Mononuclear cell (primary cell): ENCODE results near the gene OTOG. TPM values are rescaled to one million over a fixed set of nuclear protein-coding genes. Genes with fewer than 3 reads are reported as not detected.

Experiments
- H3K27me3 ChIP-seq: 2 replicates; pipeline ENCODE4 v1.6.0; 2011; ENCODE audit warnings: low read length, control low read depth; ENCODE audit not compliant: insufficient read depth
- H3K4me1 ChIP-seq: 2 replicates; pipeline ENCODE4 v1.5.1; 2011; ENCODE audit warnings: mild to moderate bottlenecking, low read length, control low read depth; ENCODE audit not compliant: insufficient read depth
- H3K4me3 ChIP-seq: 2 replicates; pipeline ENCODE4 v1.5.1; 2011; ENCODE audit warnings: mild to moderate bottlenecking, low read length, moderate library complexity
- H3K9me3 ChIP-seq: 2 replicates; pipeline ENCODE4 v1.5.1; 2011; ENCODE audit warnings: low read depth, mild to moderate bottlenecking, control low read depth, low read length
- total RNA-seq: library from RNA; depleted of rRNA; stranded (reverse); fragments of >200 nt; gene quantifications from one replicate; pipeline ENCODE4 v1.2.3, GENCODE V29; 2012

OTOG gene
- total RNA-seq, 1 donor: not detected

GRCh38 chr11:17653611-17654010 is 106.6 kb downstream of the OTOG start:
- H3K4me3 ChIP-seq: no peak overlapping the region
- no peaks in the 10 kb centered on the region for H3K4me1 ChIP-seq
- no peaks in the 10 kb centered on the region for H3K27me3 ChIP-seq
- H3K9me3 ChIP-seq: peaks cover 7% of the 10 kb centered on the region

- H3K27me3 ChIP-seq: peaks cover 1% of the 10 kb centered on the region
- H3K9me3 ChIP-seq: peaks cover 7% of the 10 kb centered on the region
- H3K4me1 ChIP-seq: no peaks in the 10 kb centered on the region
These were observed 108.6 kb downstream of the OTOG start for GRCh38 chr11:17655682-17656081.

GRCh38 chr11:17658211-17658610 is 111.2 kb downstream of the OTOG start:
- no peak overlapping the region for H3K4me3 ChIP-seq
- peaks cover 4% of the 10 kb centered on the region for H3K27me3 ChIP-seq
- peaks cover 7% of the 10 kb centered on the region for H3K9me3 ChIP-seq
- H3K4me1 ChIP-seq: no peaks in the 10 kb centered on the region

More at GRCh38 chr11:17655682-17656081, 108.6 kb downstream of the OTOG start:
- H3K4me3 ChIP-seq: no peak overlapping the region

GRCh38 chr11:17668166-17668565 is 121.1 kb downstream of the OTOG start:
- Histone ChIP-seq H3K9me3 (peaks cover 7% of the 10 kb centered on the region), H3K27me3 (peaks cover 17% of the 10 kb centered on the region), H3K4me3 (no peak overlapping the region), H3K4me1 (no peaks in the 10 kb centered on the region)

- peaks cover 8% of the 10 kb centered on the region for H3K27me3 ChIP-seq
- peaks cover 11% of the 10 kb centered on the region for H3K9me3 ChIP-seq
- no peaks in the 10 kb centered on the region for H3K4me1 ChIP-seq
- no peak overlapping the region for H3K4me3 ChIP-seq
These were observed 125.4 kb downstream of the OTOG start for GRCh38 chr11:17672469-17672868.

DNA sequence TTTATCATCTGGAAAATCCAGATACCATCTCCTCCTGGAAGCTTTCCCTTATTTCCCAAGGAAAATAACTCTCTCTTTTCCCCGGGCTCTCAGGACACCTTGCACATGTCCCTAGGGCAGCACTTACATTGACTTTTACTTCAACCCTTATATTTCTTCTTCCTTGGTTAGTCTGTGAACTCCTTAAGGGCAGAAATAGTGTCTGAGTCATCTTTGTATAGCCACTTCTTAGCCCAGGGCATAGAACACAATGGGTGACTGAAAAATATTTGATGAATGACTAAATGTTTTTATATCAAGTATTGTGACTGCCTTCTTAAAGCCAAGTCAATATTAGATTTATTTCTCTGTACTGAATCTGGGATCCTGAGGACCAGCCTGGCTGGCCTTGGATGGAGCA is 126.9 kb downstream of the OTOG start:
- Histone ChIP-seq H3K4me3 (no peak overlapping the region), H3K9me3 (peaks cover 5% of the 10 kb centered on the region), H3K4me1 (no peaks in the 10 kb centered on the region), H3K27me3 (peaks cover 2% of the 10 kb centered on the region)

DNA sequence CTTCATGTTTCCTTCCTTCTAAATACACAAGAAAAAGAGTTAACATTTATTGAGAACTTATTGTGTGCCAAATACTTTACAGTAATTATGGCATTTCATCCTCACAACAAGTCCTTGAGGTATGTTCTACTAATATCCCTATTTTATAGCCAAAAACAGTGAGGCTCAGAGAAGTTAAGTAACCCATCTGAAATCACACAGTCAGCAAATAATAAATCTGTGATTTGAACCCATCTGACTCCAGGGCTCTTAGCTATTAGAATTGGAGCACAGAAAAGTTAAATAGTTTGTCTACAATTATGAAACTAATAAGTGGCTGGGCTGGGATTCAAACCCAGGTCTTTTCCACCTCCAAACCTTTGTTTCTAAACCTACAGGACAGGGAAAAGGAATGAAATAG is 135.8 kb downstream of the OTOG start:
- Histone ChIP-seq H3K4me1 (no peaks in the 10 kb centered on the region), H3K4me3 (no peak overlapping the region), H3K9me3 (no peaks in the 10 kb centered on the region), H3K27me3 (no peaks in the 10 kb centered on the region)

GRCh38 chr11:17683377-17684161 is 136.5 kb downstream of the OTOG start:
- no peaks in the 10 kb centered on the region for H3K27me3 ChIP-seq

GRCh38 chr11:17684550-17684949 is 137.5 kb downstream of the OTOG start:
- H3K4me1 ChIP-seq: no peaks in the 10 kb centered on the region
- no peaks in the 10 kb centered on the region for H3K27me3 ChIP-seq
- H3K9me3 ChIP-seq: no peaks in the 10 kb centered on the region
- H3K4me3 ChIP-seq: no peak overlapping the region

More at GRCh38 chr11:17683377-17684161, 136.5 kb downstream of the OTOG start:
- Histone ChIP-seq H3K4me1 (no peaks in the 10 kb centered on the region), H3K4me3 (no peak overlapping the region), H3K9me3 (no peaks in the 10 kb centered on the region)

- Histone ChIP-seq H3K4me1 (no peaks in the 10 kb centered on the region), H3K27me3 (no peaks in the 10 kb centered on the region), H3K9me3 (no peaks in the 10 kb centered on the region), H3K4me3 (no peak overlapping the region)
These were observed 139.3 kb downstream of the OTOG start for GRCh38 chr11:17686231-17686980.

DNA sequence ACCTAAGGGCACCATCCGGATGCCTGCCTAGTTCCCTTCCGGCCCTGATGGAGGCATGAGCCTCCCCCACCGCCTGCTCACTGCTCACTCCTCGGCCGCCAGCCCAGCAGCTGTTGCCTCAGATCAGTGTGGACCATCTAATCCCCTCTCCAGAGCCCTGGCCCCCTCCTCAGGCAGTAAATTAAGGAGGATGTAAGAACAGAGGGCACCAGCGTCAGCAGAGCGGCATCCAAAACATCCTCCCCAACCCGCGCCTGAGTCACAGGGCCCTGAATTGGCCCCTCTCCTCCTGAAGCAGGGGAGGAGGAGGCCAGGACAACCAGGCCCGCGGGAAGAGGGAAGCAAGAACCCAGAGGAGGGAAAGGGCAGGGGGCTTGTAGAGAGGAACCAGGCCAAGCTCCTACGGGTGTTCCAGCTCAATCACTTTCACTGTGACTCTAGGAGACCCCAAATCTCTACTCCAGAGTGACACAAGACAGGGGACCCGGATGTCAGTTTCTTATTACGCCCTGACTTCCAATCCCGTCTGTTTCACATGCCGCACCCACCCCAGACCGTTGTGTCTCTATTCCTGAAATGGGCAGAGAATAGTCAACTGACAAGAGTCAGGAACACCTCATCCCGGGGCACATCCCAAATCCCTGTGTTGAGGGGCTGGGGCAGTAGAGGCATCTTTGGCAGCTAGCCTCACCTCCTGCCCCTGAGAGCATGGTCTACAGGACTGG is 141.0 kb downstream of the OTOG start:
- Histone ChIP-seq H3K9me3 (no peaks in the 10 kb centered on the region), H3K27me3 (peaks cover 2% of the 10 kb centered on the region), H3K4me3 (no peak overlapping the region), H3K4me1 (no peaks in the 10 kb centered on the region)

DNA sequence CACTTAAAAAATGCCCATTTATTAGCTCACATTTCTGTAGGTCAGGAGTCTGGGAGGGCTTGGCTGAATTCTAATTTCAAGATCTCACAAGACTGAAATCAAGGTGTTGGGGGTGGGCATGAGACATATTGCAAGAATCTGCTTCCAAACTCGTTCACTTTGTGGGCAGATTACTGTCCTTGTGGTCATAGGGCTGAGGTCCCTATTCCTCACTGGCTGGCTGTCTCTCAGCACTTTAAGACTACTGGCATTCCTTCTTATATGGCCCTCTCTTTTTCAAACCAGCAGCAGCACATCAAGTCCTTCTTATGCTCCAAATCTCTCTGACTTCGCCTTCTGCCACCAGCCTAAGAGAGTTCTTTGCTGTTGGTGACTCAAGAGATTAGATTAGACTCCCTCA is 144.5 kb downstream of the OTOG start:
- H3K4me3 ChIP-seq: no peak overlapping the region
- H3K27me3 ChIP-seq: peaks cover 20% of the 10 kb centered on the region
- H3K9me3 ChIP-seq: no peaks in the 10 kb centered on the region
- no peaks in the 10 kb centered on the region for H3K4me1 ChIP-seq

- no peak overlapping the region for H3K4me3 ChIP-seq
- H3K9me3 ChIP-seq: no peaks in the 10 kb centered on the region
- H3K27me3 ChIP-seq: peaks cover 24% of the 10 kb centered on the region
- H3K4me1 ChIP-seq: no peaks in the 10 kb centered on the region
These were observed 144.9 kb downstream of the OTOG start for GRCh38 chr11:17691976-17692375.

GRCh38 chr11:17692931-17693330 is 145.9 kb downstream of the OTOG start:
- no peaks in the 10 kb centered on the region for H3K9me3 ChIP-seq
- H3K27me3 ChIP-seq: peaks cover 29% of the 10 kb centered on the region
- no peaks in the 10 kb centered on the region for H3K4me1 ChIP-seq
- no peak overlapping the region for H3K4me3 ChIP-seq

- Histone ChIP-seq H3K9me3 (no peaks in the 10 kb centered on the region), H3K27me3 (peaks cover 29% of the 10 kb centered on the region), H3K4me1 (no peaks in the 10 kb centered on the region), H3K4me3 (no peak overlapping the region)
These were observed 146.5 kb downstream of the OTOG start for GRCh38 chr11:17693531-17693930.
